Iris pigment epithelial cell (primary cell): Measurements from ENCODE around the gene GPR137C.

ENCODE experiments used
- DNase-seq: peaks from one replicate; pipeline ENCODE4 v3.0.0-alpha.2; 2011; ENCODE audit warnings: low read depth

GPR137C gene, protein sequence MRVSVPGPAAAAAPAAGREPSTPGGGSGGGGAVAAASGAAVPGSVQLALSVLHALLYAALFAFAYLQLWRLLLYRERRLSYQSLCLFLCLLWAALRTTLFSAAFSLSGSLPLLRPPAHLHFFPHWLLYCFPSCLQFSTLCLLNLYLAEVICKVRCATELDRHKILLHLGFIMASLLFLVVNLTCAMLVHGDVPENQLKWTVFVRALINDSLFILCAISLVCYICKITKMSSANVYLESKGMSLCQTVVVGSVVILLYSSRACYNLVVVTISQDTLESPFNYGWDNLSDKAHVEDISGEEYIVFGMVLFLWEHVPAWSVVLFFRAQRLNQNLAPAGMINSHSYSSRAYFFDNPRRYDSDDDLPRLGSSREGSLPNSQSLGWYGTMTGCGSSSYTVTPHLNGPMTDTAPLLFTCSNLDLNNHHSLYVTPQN

GRCh38 chr14:52552063-52552988 is at the start of gene GPR137C, which contains the start of gene TXNDC16:
TSS of gene GPR137C (plus strand) at chr14:52552836. CDS start at chr14:52553148, 312 bp downstream.
TSS of gene TXNDC16 (minus strand) at chr14:52552505. CDS start at chr14:52543557, 8,948 bp downstream.
- peak; percentile 99 for DNase-seq

DNA sequence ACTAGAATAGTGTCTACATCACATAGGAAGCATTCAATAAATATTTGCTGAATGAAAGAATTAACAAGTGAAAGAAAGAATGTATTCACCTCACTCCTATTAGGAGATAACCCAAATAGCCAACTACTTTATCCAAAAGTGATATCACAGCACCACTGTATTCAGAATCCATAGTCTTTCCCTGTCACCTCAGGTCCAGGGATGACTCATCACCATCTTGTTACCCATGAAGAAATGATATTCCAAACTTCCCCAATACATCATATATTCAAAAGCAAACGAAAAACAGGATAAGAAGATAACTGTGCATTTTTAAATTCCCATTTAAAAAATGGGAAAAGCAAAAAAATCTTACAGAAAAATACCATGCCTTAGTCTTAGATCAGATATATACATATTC is 39.4 kb upstream of the GPR137C start:
- DNase-seq = no peak

- DNase-seq = no peak
Measured at GRCh38 chr14:52514046-52514811, 38.4 kb upstream of the GPR137C start.

- no peak for DNase-seq
Measured at GRCh38 chr14:52522033-52522432, 30.6 kb upstream of the GPR137C start.

GRCh38 chr14:52522581-52523345 is 29.9 kb upstream of the GPR137C start:
- DNase-seq = no peak

DNA sequence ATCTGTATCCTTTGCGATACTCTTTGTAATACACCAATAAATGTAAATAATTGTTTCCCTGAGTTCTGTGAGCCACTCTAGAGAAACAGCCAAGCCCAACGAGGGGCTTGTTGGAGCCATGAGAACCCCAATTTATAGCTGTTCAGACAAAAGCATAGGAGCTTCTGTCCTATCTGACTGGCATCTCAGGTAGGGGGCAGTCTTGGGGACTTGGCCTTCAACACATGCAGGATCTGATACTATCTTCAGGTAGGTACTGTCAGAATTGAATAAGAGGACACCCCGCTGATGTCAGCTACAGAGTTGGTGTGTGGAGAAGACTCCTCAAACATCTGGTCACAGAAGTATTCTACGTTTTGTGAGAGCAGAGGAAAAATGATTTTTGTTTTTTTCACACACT is 25.6 kb upstream of the GPR137C start:
- no peak for DNase-seq

- DNase-seq = no peak
Measured at GRCh38 chr14:52531481-52531880, 21.2 kb upstream of the GPR137C start.

DNA sequence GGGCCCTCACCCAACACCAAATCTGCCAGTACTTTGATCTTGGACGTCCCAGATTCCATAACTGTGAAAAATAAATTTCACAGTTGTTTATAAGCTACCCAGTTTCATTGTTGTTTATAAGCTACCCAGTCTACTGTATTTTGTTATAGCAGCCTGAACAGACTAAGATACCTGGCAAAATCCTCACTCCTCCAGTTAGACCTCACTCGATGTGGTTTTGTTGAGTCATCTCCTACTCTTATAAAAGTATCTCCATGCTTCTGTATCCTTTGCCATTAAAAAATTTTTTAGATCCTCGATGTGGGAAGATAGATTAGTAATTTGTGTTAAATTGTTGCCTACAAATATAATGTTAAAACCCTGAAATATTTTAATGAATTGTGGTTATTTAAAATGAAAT is 16.4 kb upstream of the GPR137C start:
- no peak for DNase-seq

DNA sequence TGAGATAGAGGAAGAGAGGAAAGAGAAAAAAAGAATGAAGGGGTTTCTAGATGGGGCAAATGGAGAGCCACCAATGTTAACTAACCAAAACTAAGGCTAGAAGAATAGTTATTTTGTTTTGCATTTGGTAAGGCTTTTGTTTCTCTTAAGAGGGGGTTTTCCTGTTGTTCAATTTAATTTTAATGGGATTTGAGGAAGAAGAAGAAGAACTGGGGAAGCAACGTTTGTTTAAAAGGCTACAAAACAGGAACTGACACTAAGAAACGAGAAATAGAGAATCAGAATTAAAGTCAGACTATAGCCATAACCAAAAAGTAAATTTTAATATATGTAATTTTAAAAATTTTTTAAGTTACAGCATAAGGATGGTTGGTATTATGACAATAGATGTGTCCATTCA is 14.0 kb upstream of the GPR137C start:
- DNase-seq = no peak

DNA sequence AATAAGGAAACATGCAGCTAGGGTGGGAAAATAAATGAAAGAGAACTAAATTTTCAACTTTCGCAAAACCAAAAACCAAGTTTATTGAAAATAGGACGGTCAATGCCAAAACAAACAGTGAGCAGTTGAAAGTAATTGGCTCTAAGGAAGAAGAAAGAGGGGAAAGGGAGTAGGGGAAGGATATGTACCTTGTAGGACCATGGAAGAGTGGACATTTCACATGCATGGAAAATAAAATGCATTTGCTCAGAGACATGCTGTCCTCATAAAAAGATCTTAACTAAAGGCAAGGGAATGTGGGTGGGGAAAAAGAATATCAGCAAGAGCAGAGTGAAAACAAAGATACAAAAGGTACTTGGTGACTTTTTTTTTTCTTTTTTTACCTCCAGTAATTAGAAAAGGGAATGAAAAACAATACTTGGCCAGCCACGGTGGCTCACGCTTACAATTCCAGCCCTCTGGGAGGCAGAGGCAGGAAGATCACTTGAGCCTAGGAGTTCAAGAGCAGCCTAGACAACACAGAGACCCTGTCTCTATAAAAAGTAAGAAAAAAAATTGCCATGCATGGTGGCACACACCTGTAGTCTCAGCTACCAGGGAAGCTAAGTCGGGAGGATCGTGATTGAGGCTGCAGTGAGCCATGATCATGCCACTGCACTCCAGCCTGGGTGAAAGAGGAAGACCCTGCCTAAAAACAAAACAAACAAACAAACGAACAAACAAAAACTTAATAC is 6.9 kb upstream of the GPR137C start:
- DNase-seq = no peak

GRCh38 chr14:52546318-52546670 is 6.3 kb upstream of the GPR137C start:
- no peak for DNase-seq

- DNase-seq = no peak
Measured at GRCh38 chr14:52547027-52547426, 5.6 kb upstream of the GPR137C start.

GRCh38 chr14:52547526-52547925 is 5.1 kb upstream of the GPR137C start:
- DNase-seq = no peak

DNA sequence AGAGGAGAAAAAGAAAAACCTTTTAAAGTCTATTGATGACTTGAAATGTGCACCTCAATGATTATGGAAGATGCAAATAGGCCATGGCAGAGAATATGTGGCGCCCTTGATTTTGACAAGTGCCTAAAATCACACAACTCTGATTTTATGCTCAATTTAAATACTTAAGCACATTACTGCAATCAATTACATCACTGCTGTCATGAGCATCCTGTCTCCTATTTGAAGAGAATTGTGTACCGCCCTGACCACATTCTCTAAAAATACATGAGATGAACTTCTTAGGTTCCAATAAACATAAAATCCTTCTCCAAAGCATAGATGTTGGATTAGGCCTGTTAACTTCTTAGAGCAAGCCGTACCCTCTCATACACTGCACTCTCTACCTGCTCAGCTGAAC is 2.0 kb upstream of the GPR137C start:
- DNase-seq = no peak

GRCh38 chr14:52551205-52551604 is 1.4 kb upstream of the GPR137C start:
- DNase-seq = no peak

DNA sequence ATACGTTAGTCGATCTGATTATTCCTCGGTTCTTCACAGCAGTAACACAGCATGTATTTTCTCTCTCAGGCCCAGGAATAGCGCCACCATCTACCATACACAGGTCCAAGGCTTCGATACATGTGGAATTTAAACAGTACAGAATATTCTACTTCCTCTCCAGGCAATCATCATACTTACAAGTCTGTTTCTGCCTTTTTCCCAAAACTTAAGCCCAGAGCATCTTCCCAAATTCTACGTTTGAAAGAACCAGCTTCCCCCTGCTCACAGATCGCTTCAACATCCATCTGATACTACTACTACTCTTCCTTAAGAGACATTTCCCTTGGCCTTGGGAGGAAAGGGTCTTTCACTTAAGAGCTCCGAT is 957 bp upstream of the GPR137C start:
- DNase-seq = peak; percentile 51

DNA sequence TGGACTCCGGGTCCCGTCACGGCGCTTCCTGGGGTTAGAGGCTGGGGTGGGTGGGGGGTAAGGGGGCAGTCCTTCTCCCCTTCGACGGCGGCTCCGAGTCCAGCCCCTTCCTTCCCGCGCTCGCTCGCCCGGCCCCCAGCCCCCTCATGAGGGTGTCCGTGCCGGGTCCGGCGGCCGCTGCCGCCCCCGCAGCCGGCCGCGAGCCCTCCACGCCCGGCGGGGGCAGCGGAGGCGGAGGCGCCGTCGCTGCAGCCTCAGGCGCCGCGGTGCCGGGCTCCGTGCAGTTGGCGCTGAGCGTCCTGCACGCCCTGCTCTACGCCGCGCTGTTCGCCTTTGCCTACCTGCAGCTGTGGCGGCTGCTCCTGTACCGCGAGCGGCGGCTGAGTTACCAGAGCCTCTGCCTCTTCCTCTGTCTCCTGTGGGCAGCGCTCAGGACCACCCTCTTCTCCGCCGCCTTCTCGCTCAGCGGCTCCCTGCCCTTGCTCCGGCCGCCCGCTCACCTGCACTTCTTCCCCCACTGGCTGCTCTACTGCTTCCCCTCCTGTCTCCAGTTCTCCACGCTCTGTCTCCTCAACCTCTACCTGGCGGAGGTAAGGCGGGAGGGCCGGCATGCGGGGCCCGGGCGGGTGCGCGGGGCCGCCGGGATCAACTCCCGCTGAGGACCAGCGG is 500 bp downstream of the GPR137C start:
- no peak for DNase-seq

GRCh38 chr14:52553671-52554575 is 1.3 kb downstream of the GPR137C start:
- DNase-seq = peak; percentile 92

DNA sequence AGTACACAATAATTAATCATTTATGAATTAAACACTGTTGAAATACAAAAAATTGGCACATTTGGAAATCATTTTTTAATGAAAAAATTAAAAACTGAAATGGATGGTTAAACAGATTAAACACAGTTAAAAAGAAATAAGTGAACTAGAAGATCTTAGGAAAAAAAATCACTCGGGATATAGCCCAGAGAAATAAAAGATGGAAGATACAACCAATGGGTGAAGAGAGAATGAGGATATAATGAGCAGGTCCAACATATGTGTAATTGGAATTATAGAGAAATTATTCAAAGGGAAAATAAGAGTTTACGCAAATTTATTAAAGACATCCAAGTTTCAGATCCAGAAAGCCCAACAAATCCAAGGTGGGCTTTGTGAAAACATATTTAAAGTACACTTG is 6.1 kb downstream of the GPR137C start:
- no peak for DNase-seq
